Effector memory CD8-positive, alpha-beta T cell (primary cell): Measurements from ENCODE around the gene LMF2.

Experiments
- ATAC-seq: fragments of 150-1000 bp; cut with Tn5 transposase; replicated peaks from 2 replicates; pipeline ENCODE4 v1.10.0; 2021; ENCODE audit warnings: mild to moderate bottlenecking, moderate library complexity
- DNase-seq, 3 experiments: peaks; one replicate each; pipeline ENCODE4 v3.0.0; 2021
- H3K27ac Mint-ChIP-seq, 2 donors: one replicate each; pipeline ENCODE4 v1.8.0; 2022; ENCODE audit warnings: mild to moderate bottlenecking in 2 of 2, mixed read lengths in 2 of 2, moderate library complexity in 2 of 2
- H3K27me3 Mint-ChIP-seq, 2 donors: one replicate each; pipeline ENCODE4 v1.8.0; 2022; ENCODE audit warnings: mixed read lengths in 2 of 2
- H3K36me3 Mint-ChIP-seq: one replicate; pipeline ENCODE4 v1.8.0; 2022; ENCODE audit warnings: mild to moderate bottlenecking, moderate library complexity, mixed read lengths; ENCODE audit not compliant: insufficient read depth
- H3K4me1 Mint-ChIP-seq, 2 donors: one replicate each; pipeline ENCODE4 v1.8.0; 2022; ENCODE audit warnings: low read depth in 2 of 2, mixed read lengths in 2 of 2
- H3K4me3 Mint-ChIP-seq, 2 donors: one replicate each; pipeline ENCODE4 v1.8.0; 2022; ENCODE audit warnings: mild to moderate bottlenecking in 2 of 2, mixed read lengths in 2 of 2, moderate library complexity in 2 of 2
- H3K9me3 Mint-ChIP-seq, 2 donors: one replicate each; pipeline ENCODE4 v1.8.0; 2022; ENCODE audit warnings: mixed read lengths in 2 of 2

LMF2 gene

GRCh38 chr22:50482107-50483074, 25.1 kb downstream of the LMF2 start:
- no peak overlapping the region for H3K27ac Mint-ChIP-seq

GRCh38 chr22:50481440-50482106, 25.9 kb downstream of the LMF2 start, which contains the start of gene ADM2:
ADM2 (plus strand) TSS chr22:50481543; CDS start chr22:50481848, 305 bp downstream.
- peak; percentile 42 to 56 (median 46) for DNase-seq
- H3K9me3 Mint-ChIP-seq = no peaks in the 10 kb centered on the region

More at GRCh38 chr22:50482107-50483074, 25.1 kb downstream of the LMF2 start:
- H3K9me3 Mint-ChIP-seq = no peaks in the 10 kb centered on the region
- no peak for DNase-seq
- H3K4me3 Mint-ChIP-seq = peak overlapping the region; percentile 69 to 72
- peaks cover 6 to 24% of the 10 kb centered on the region in 2 donors for H3K27me3 Mint-ChIP-seq
- no peak for ATAC-seq
- H3K4me1 Mint-ChIP-seq = peaks cover 0 to 6% of the 10 kb centered on the region in 2 donors
- H3K36me3 Mint-ChIP-seq = peaks cover 3% of the 10 kb centered on the region

GRCh38 chr22:50481045-50481439, 26.5 kb downstream of the LMF2 start:
- H3K27me3 Mint-ChIP-seq = peaks cover 2 to 14% of the 10 kb centered on the region in 2 donors
- no peak overlapping the region for H3K27ac Mint-ChIP-seq

More at GRCh38 chr22:50481440-50482106, 25.9 kb downstream of the LMF2 start, which contains the start of gene ADM2:
- Mint-ChIP-seq H3K36me3 (peaks cover 5% of the 10 kb centered on the region), H3K27me3 (peaks cover 6 to 19% of the 10 kb centered on the region in 2 donors), H3K4me3 (peak within 1 kb of the TSS; percentile 72 to 75), H3K27ac (no peak within 1 kb of the TSS), H3K4me1 (peaks cover 0 to 6% of the 10 kb centered on the region in 2 donors)
- peak; percentile 85 for ATAC-seq

GRCh38 chr22:50479721-50480120, 27.8 kb downstream of the LMF2 start:
- H3K4me1 Mint-ChIP-seq = peaks cover 0 to 10% of the 10 kb centered on the region in 2 donors
- no peak for DNase-seq
- ATAC-seq = no peak
- H3K9me3 Mint-ChIP-seq = no peaks in the 10 kb centered on the region
- H3K27ac Mint-ChIP-seq = no peak overlapping the region
- peaks cover 0 to 6% of the 10 kb centered on the region in 2 donors for H3K27me3 Mint-ChIP-seq
- peaks cover 6% of the 10 kb centered on the region for H3K36me3 Mint-ChIP-seq
- peak overlapping the region; percentile 72 to 75 for H3K4me3 Mint-ChIP-seq

More at GRCh38 chr22:50481045-50481439, 26.5 kb downstream of the LMF2 start:
- no peaks in the 10 kb centered on the region for H3K9me3 Mint-ChIP-seq
- ATAC-seq (no peak), DNase-seq (no peak)
- H3K4me1 Mint-ChIP-seq = peaks cover 0 to 6% of the 10 kb centered on the region in 2 donors
- peaks cover 6% of the 10 kb centered on the region for H3K36me3 Mint-ChIP-seq
- peak overlapping the region; percentile 72 to 75 for H3K4me3 Mint-ChIP-seq

- no peak overlapping the region for H3K4me3 Mint-ChIP-seq
- H3K4me1 Mint-ChIP-seq = peaks cover 14 to 22% of the 10 kb centered on the region in 2 donors
- peaks cover 0 to 6% of the 10 kb centered on the region in 2 donors for H3K27me3 Mint-ChIP-seq
- H3K27ac Mint-ChIP-seq = no peak overlapping the region
- ATAC-seq (no peak), DNase-seq (no peak)
- H3K9me3 Mint-ChIP-seq = no peaks in the 10 kb centered on the region
- peaks cover 12% of the 10 kb centered on the region for H3K36me3 Mint-ChIP-seq
These were observed 29.6 kb downstream of the LMF2 start for GRCh38 chr22:50477923-50478322.

GRCh38 chr22:50476868-50477267, 30.6 kb downstream of the LMF2 start:
- Mint-ChIP-seq H3K27me3 (peaks cover 0 to 6% of the 10 kb centered on the region in 2 donors), H3K4me1 (peaks cover 16 to 31% of the 10 kb centered on the region in 2 donors), H3K4me3 (peak overlapping the region; percentile 57 to 69), H3K36me3 (peaks cover 11% of the 10 kb centered on the region), H3K27ac (peak overlapping the region; percentile 65 to 75), H3K9me3 (no peaks in the 10 kb centered on the region)
- DNase-seq = no peak
- no peak for ATAC-seq

- ATAC-seq = no peak
These were observed 31.9 kb downstream of the LMF2 start for GRCh38 chr22:50475652-50476002.

GRCh38 chr22:50474710-50475651, 32.5 kb downstream of the LMF2 start, which contains the start of gene SBF1:
SBF1 (minus strand) TSS chr22:50475035; CDS start chr22:50474840, 195 bp downstream.
- DNase-seq = peak; percentile 81 to 85 (median 85)
- no peaks in the 10 kb centered on the region for H3K9me3 Mint-ChIP-seq
- peak; percentile 64 for ATAC-seq
- peaks cover 26 to 45% of the 10 kb centered on the region in 2 donors for H3K4me1 Mint-ChIP-seq
- H3K27me3 Mint-ChIP-seq = peaks cover 0 to 1% of the 10 kb centered on the region in 2 donors
- peaks cover 12% of the 10 kb centered on the region for H3K36me3 Mint-ChIP-seq
- H3K4me3 Mint-ChIP-seq = peak within 1 kb of the TSS; percentile 94 to 96
- H3K27ac Mint-ChIP-seq = peak within 1 kb of the TSS; percentile 95 to 96

More at GRCh38 chr22:50475652-50476002, 31.9 kb downstream of the LMF2 start:
- no peak for DNase-seq
- no peaks in the 10 kb centered on the region for H3K9me3 Mint-ChIP-seq
- H3K36me3 Mint-ChIP-seq = peaks cover 11% of the 10 kb centered on the region
- peak overlapping the region; percentile 69 to 81 for H3K27ac Mint-ChIP-seq
- H3K4me1 Mint-ChIP-seq = peaks cover 20 to 42% of the 10 kb centered on the region in 2 donors
- peaks cover 0 to 6% of the 10 kb centered on the region in 2 donors for H3K27me3 Mint-ChIP-seq
- peak overlapping the region; percentile 69 to 94 for H3K4me3 Mint-ChIP-seq

- Mint-ChIP-seq H3K27ac (peak overlapping the region; percentile 95 to 96), H3K9me3 (no peaks in the 10 kb centered on the region), H3K4me1 (peaks cover 32 to 51% of the 10 kb centered on the region in 2 donors), H3K36me3 (peaks cover 18% of the 10 kb centered on the region), H3K4me3 (peak overlapping the region; percentile 94 to 96), H3K27me3 (no peaks in the 10 kb centered on the region)
- DNase-seq (no peak), ATAC-seq (no peak)
These were observed 33.4 kb downstream of the LMF2 start for GRCh38 chr22:50473855-50474671.

- DNase-seq (peak; percentile 38 to 46 (median 44)), ATAC-seq (no peak)
- Mint-ChIP-seq H3K27me3 (no peaks in the 10 kb centered on the region), H3K36me3 (peaks cover 25% of the 10 kb centered on the region), H3K27ac (peak overlapping the region; percentile 95 to 96), H3K4me1 (peaks cover 39 to 57% of the 10 kb centered on the region in 2 donors), H3K4me3 (peak overlapping the region; percentile 94 to 96), H3K9me3 (no peaks in the 10 kb centered on the region)
These were observed 34.4 kb downstream of the LMF2 start for GRCh38 chr22:50473088-50473487.

- ATAC-seq (no peak), DNase-seq (no peak)
- Mint-ChIP-seq H3K4me1 (peaks cover 39 to 58% of the 10 kb centered on the region in 2 donors), H3K27me3 (no peaks in the 10 kb centered on the region), H3K27ac (peak overlapping the region; percentile 88 to 95), H3K4me3 (peak overlapping the region; percentile 94 to 96), H3K36me3 (peaks cover 29% of the 10 kb centered on the region), H3K9me3 (no peaks in the 10 kb centered on the region)
These were observed 35.5 kb downstream of the LMF2 start for GRCh38 chr22:50471962-50472361.
